H1 (cell line): ENCODE data around the gene FLCN. TPM values are rescaled to one million over a fixed set of nuclear protein-coding genes. Genes with fewer than 3 reads are reported as not detected.

Experiments
- CTCF ChIA-PET: fragments of 300-600 bp; sonication (Branson Sonifier 250); formaldehyde crosslinking; loops from one replicate; lab custom pipeline; 2021; ENCODE audit not compliant: partially characterized antibody; lab: Charles Lee
- POLR2A ChIA-PET: fragments of 300-600 bp; sonication (Branson Sonifier 250); formaldehyde crosslinking; loops from one replicate; lab custom pipeline; 2021; ENCODE audit warnings: inconsistent platforms; ENCODE audit not compliant: partially characterized antibody; lab: Charles Lee
- DNase-seq, 2 experiments: peaks; one replicate each; pipeline versions ENCODE4 v3.0.0 to v3.0.0-alpha.2; 2010 to 2022; ENCODE audit warnings: low spot score in 2 of 2, low read depth in 1 of 2, mixed read lengths in 1 of 2
- FAIRE-seq: peaks from 2 replicates; lab custom pipeline; 2011; peaks lifted over from hg19 to GRCh38; lab: Jason Lieb, UNC
- H2AFZ ChIP-seq: 2 replicates; pipeline ENCODE4 v1.8.1; 2012; ENCODE audit warnings: low read length, inconsistent platforms
- H2AK5ac ChIP-seq: 2 replicates; pipeline ENCODE4 v1.6.1; 2013; ENCODE audit warnings: low read depth, low read length
- H2BK120ac ChIP-seq: replicated peaks from 2 replicates; pipeline ENCODE3; 2013; ENCODE audit warnings: low read depth, low read length, inconsistent platforms
- H2BK12ac ChIP-seq: 2 replicates; pipeline ENCODE4 v1.6.1; 2013; ENCODE audit warnings: low read depth, low read length
- H2BK15ac ChIP-seq: 2 replicates; pipeline ENCODE4 v1.6.1; 2013; ENCODE audit warnings: low read length
- H2BK20ac ChIP-seq: 2 replicates; pipeline ENCODE4 v1.6.1; 2013; ENCODE audit warnings: low read length
- H2BK5ac ChIP-seq: 2 replicates; pipeline ENCODE4 v1.6.1; 2013; ENCODE audit warnings: low read depth, low read length
- H3K14ac ChIP-seq: 2 replicates; pipeline ENCODE4 v1.6.1; 2013; ENCODE audit warnings: inconsistent platforms; ENCODE audit not compliant: insufficient read length
- H3K18ac ChIP-seq: 2 replicates; pipeline ENCODE4 v1.6.1; 2013; ENCODE audit warnings: low read length; ENCODE audit errors: extremely low read depth
- H3K23ac ChIP-seq: 2 replicates; pipeline ENCODE4 v1.6.1; 2013; ENCODE audit warnings: inconsistent platforms; ENCODE audit not compliant: insufficient read length
- H3K23me2 ChIP-seq: 2 replicates; pipeline ENCODE4 v1.6.1; 2013; ENCODE audit warnings: low read depth, low read length
- H3K27ac ChIP-seq: 2 replicates; pipeline ENCODE4 v1.6.1; 2011; ENCODE audit warnings: low read depth, low read length, inconsistent platforms
- H3K27me3 ChIP-seq, 4 experiments: replicated peaks in 1 of 4; 1 replicate in 1 of 4; 2 replicates in 3 of 4; pipeline versions ENCODE4 v1.6.1 to v1.8.1; 2011 to 2013; ENCODE audit warnings: low read length in 3 of 4, mild to moderate bottlenecking in 3 of 4, inconsistent platforms in 2 of 4, mixed read lengths in 2 of 4, moderate library complexity in 1 of 4; ENCODE audit not compliant: control insufficient read depth in 3 of 4, insufficient read depth in 3 of 4; ENCODE audit errors: extremely low read depth in 1 of 4
- H3K36me3 ChIP-seq, 4 experiments: 2 replicates each; pipeline versions ENCODE4 v1.6.1 to v1.8.1; 2011 to 2013; ENCODE audit warnings: mild to moderate bottlenecking in 4 of 4, low read length in 3 of 4, moderate library complexity in 2 of 4, control low read depth in 1 of 4, inconsistent platforms in 1 of 4; ENCODE audit not compliant: insufficient read depth in 4 of 4, control insufficient read depth in 2 of 4
- H3K4ac ChIP-seq: replicated peaks from 2 replicates; pipeline ENCODE3; 2013; ENCODE audit warnings: low read length, low read depth, mixed read lengths, inconsistent platforms; ENCODE audit not compliant: insufficient read length
- H3K4me1 ChIP-seq, 4 experiments: replicated peaks in 1 of 4; 1 replicate in 1 of 4; 2 replicates in 3 of 4; pipeline versions ENCODE4 v1.6.1 to v1.8.1; 2011 to 2013; ENCODE audit warnings: low read length in 3 of 4, inconsistent platforms in 2 of 4, mixed read lengths in 1 of 4; ENCODE audit not compliant: insufficient read depth in 4 of 4, control insufficient read depth in 3 of 4
- H3K4me2 ChIP-seq, 2 experiments: 2 replicates each; pipeline versions ENCODE4 v1.6.1 to v1.8.1; 2011 to 2013; ENCODE audit warnings: low read depth in 2 of 2, low read length in 2 of 2, control low read depth in 1 of 2, inconsistent platforms in 1 of 2, mild to moderate bottlenecking in 1 of 2; ENCODE audit not compliant: insufficient read depth in 1 of 2
- H3K4me3 ChIP-seq, 4 experiments: fragments of 200-600, 300-600 bp in 1 of 4; sonication (generic), shearing (Covaris generic), sonication (Bioruptor Twin) in 1 of 4; 2 replicates each; pipeline versions ENCODE4 v1.5.1 to v1.8.1; 2011 to 2016; ENCODE audit warnings: low read length in 4 of 4, low read depth in 3 of 4, control low read depth in 2 of 4, inconsistent platforms in 2 of 4, mild to moderate bottlenecking in 2 of 4, mixed read lengths in 1 of 4, moderate library complexity in 1 of 4; ENCODE audit not compliant: insufficient read depth in 2 of 4; ENCODE audit errors: extremely low read depth in 1 of 4
- H3K56ac ChIP-seq: replicated peaks from 2 replicates; pipeline ENCODE3; 2013; ENCODE audit warnings: low read depth, mild to moderate bottlenecking, mixed read lengths, low read length, inconsistent platforms; ENCODE audit not compliant: insufficient read length
- H3K79me1 ChIP-seq: 2 replicates; pipeline ENCODE4 v1.6.1; 2013; ENCODE audit warnings: low read depth, low read length, control low read depth
- H3K79me2 ChIP-seq, 2 experiments: 2 replicates each; pipeline versions ENCODE4 v1.6.1 to v1.8.1; 2012 to 2013; ENCODE audit warnings: low read length in 2 of 2, mild to moderate bottlenecking in 2 of 2, inconsistent platforms in 1 of 2; ENCODE audit not compliant: insufficient read depth in 2 of 2, control insufficient read depth in 1 of 2
- H3K9ac ChIP-seq, 4 experiments: replicated peaks in 1 of 4; 1 replicate in 1 of 4; 2 replicates in 3 of 4; pipeline versions ENCODE4 v1.6.1 to v1.8.1; 2011 to 2013; ENCODE audit warnings: low read depth in 3 of 4, low read length in 3 of 4, control low read depth in 2 of 4, mild to moderate bottlenecking in 2 of 4, moderate library complexity in 2 of 4, inconsistent platforms in 1 of 4; ENCODE audit errors: extremely low read depth in 1 of 4
- H3K9me3 ChIP-seq, 2 experiments: 2 replicates each; pipeline versions ENCODE4 v1.6.1 to v1.8.1; 2012 to 2013; ENCODE audit warnings: mild to moderate bottlenecking in 2 of 2, moderate library complexity in 2 of 2, control low read depth in 1 of 2, inconsistent platforms in 1 of 2, low read depth in 1 of 2, low read length in 1 of 2, mixed read lengths in 1 of 2; ENCODE audit not compliant: insufficient read depth in 2 of 2
- H4K20me1 ChIP-seq, 2 experiments: replicated peaks in 1 of 2; 2 replicates each; pipeline versions ENCODE3 to v1.8.1; 2011 to 2013; ENCODE audit warnings: inconsistent platforms in 2 of 2, low read length in 2 of 2, mild to moderate bottlenecking in 1 of 2; ENCODE audit not compliant: insufficient read depth in 2 of 2, control insufficient read depth in 1 of 2
- H4K5ac ChIP-seq: 2 replicates; pipeline ENCODE4 v1.6.1; 2013; ENCODE audit warnings: low read length, low read depth, mixed read lengths, inconsistent platforms; ENCODE audit not compliant: insufficient read length
- H4K8ac ChIP-seq: 2 replicates; pipeline ENCODE4 v1.8.0; 2013; ENCODE audit warnings: mild to moderate bottlenecking, moderate library complexity, low read length, inconsistent platforms; ENCODE audit not compliant: insufficient read depth; ENCODE audit errors: extremely low read depth
- H4K91ac ChIP-seq: replicated peaks from 2 replicates; pipeline ENCODE3; 2013; ENCODE audit warnings: low read length, mixed read lengths, inconsistent platforms; ENCODE audit not compliant: insufficient read length
- CHD2 ChIP-seq: IDR thresholded peaks from 2 replicates; pipeline ENCODE4 v1.6.1; 2012; ENCODE audit warnings: low read length, improper control_type of control experiment
- CTCF ChIP-seq, 3 experiments: IDR thresholded peaks; 1 replicate in 2 of 3; 2 replicates in 1 of 3; pipeline versions ENCODE4 v1.5.1 to v1.6.1; 2011; ENCODE audit warnings: low read length in 3 of 3, mild to moderate bottlenecking in 3 of 3, inconsistent platforms in 2 of 3, low read depth in 1 of 3, moderate library complexity in 1 of 3; ENCODE audit not compliant: insufficient read depth in 1 of 3; ENCODE audit errors: control extremely low read depth in 1 of 3
- WGBS, 2 experiments: shearing (Covaris generic) in 1 of 2; methylation state at CpG; one replicate each; pipeline versions ENCODE4 v1.1.6 to v1.1.7; 2013 to 2015; ENCODE audit warnings: low lambda C conversion rate in 2 of 2, mixed read lengths in 2 of 2, inconsistent platforms in 1 of 2, low coverage in 1 of 2, missing lambda C conversion rate in 1 of 2; ENCODE audit not compliant: insufficient replicate concordance in 2 of 2, insufficient coverage in 1 of 2, insufficient read length in 1 of 2; ENCODE audit errors: extremely low coverage in 1 of 2, missing lambda C conversion rate in 1 of 2; 5-methylcytosine and 5-hydroxymethylcytosine counted together
- polyA plus RNA-seq, 7 experiments: library from polyadenylated mRNA; depleted of rRNA in 3 of 7; stranded (reverse) in 5 of 7; unstranded in 2 of 7; fragments of >200 nt in 5 of 7; fragments of 200-250 nt in 2 of 7; gene quantifications; 1 replicate in 5 of 7; 2 replicates in 1 of 7; 4 replicates in 1 of 7; pipeline versions ENCODE4 v1.2.1 to v1.2.3, GENCODE V29; 2011 to 2013; ENCODE audit warnings: missing spikeins in 2 of 7, mixed read lengths in 2 of 7
- total RNA-seq: library from RNA; stranded (reverse); fragmentation: NEBNext Ultra II Directional; extraction: Animal tissue kit (Norgen Biotek cat#: 25700); gene quantifications from 2 replicates; pipeline ENCODE4 v1.2.1, GENCODE V29; 2021

The FLCN gene
- total and polyA plus RNA-seq, 2 of the 8 experiments (the other 6 are each of a cell fraction or from before 2014, with no cell fraction given) = 15.6 to 34.6 TPM

GRCh38 chr17:17175340-17175739 is 61.6 kb downstream of the FLCN start:
- Histone ChIP-seq H4K20me1 (peaks cover 0 to 12% of the 10 kb centered on the region in 2 experiments), H3K27ac (no peak overlapping the region), H4K5ac (no peak overlapping the region), H3K79me1 (no peaks in the 10 kb centered on the region), H2BK5ac (no peak overlapping the region), H3K56ac (no peak overlapping the region), H2BK15ac (no peak overlapping the region), H4K91ac (no peak overlapping the region), H3K23me2 (no peaks in the 10 kb centered on the region), H3K4me3 (no peak overlapping the region), H2AFZ (no peak overlapping the region), H3K4ac (no peak overlapping the region), H3K9me3 (no peaks in the 10 kb centered on the region), H4K8ac (no peak overlapping the region), H2BK20ac (no peak overlapping the region), H3K14ac (no peak overlapping the region), H3K79me2 (no peaks in the 10 kb centered on the region), H2BK120ac (no peak overlapping the region), H3K23ac (no peak overlapping the region), H3K27me3 (no peaks in the 10 kb centered on the region), H3K9ac (no peak overlapping the region), H3K18ac (no peak overlapping the region), H3K4me2 (no peak overlapping the region), H3K4me1 (no peaks in the 10 kb centered on the region), H2BK12ac (no peak overlapping the region), H2AK5ac (no peak overlapping the region), H3K36me3 (peaks cover 5 to 34% (median 25%) of the 10 kb centered on the region in 4 experiments; a peak in 7 of 8 replicates)
- DNase-seq = no peak
- 89% methylated on average over 8 of the region's 8 CpGs; no CpG with 5 or more reads in 1 of the 2 experiments for WGBS, 2 experiments
- ChIA-PET CTCF (interaction anchor here (0.7 to 1.6 kb wide), 3 partner anchors 9 to 18 kb away, joined by 3 to 8 read pairs (median 3); no protein-coding TSS in a partner anchor), POLR2A (no interaction called here)
- no peak for FAIRE-seq
- no peak for TF ChIP-seq CTCF (IDR thresholded peaks at IDR 0.05; ENCODE audit: control extremely low read depth in 1 of 3, insufficient read depth in 1 of 3, low read depth in 1 of 3, low read length in 3 of 3)
- TF ChIP-seq CHD2 = no peak
